GM12878 (cell line): ENCODE measurements around the gene SAMSN1.

ENCODE experiments used
- BCL3 ChIP-seq: IDR thresholded peaks from 2 replicates; pipeline ENCODE4 v1.6.1; 2011; ENCODE audit warnings: borderline replicate concordance, low read depth, mild to moderate bottlenecking, moderate library complexity, low read length; ENCODE audit not compliant: insufficient read depth, poor library complexity, severe bottlenecking
- CBX5 ChIP-seq: sonication (generic); IDR thresholded peaks from 2 replicates; pipeline ENCODE4 v1.6.1; 2016; ENCODE audit warnings: low read depth, moderate library complexity, mild to moderate bottlenecking, inconsistent platforms
- EGR1 ChIP-seq, 2 experiments: IDR thresholded peaks; 1 replicate in 1 of 2; 2 replicates in 1 of 2; pipeline ENCODE4 v1.6.1; 2011 to 2012; ENCODE audit warnings: low read depth in 2 of 2, low read length in 2 of 2, borderline replicate concordance in 1 of 2, mild to moderate bottlenecking in 1 of 2, moderate library complexity in 1 of 2
- RAD21 ChIP-seq: IDR thresholded peaks from 2 replicates; pipeline ENCODE4 v1.6.1; 2011; ENCODE audit warnings: mild to moderate bottlenecking, low read depth, low read length, moderate library complexity; ENCODE audit not compliant: insufficient read depth
- TAF1 ChIP-seq: IDR thresholded peaks from 2 replicates; pipeline ENCODE4 v1.6.1; 2011; ENCODE audit warnings: mild to moderate bottlenecking, low read depth, low read length, borderline replicate concordance
- TARDBP ChIP-seq: IDR thresholded peaks from 2 replicates; pipeline ENCODE4 v1.6.1; 2016; ENCODE audit warnings: borderline replicate concordance

- TF ChIP-seq BCL3 = peak; percentile 100
- peak; percentile 55; the same call in 1 of the 2 replicates for TF ChIP-seq CBX5
- no peak for TF ChIP-seq TARDBP
- no peak for TF ChIP-seq EGR1 (IDR thresholded peaks at IDR 0.05; ENCODE audit: borderline replicate concordance in 1 of 2, low read depth in 2 of 2, low read length in 2 of 2)
- TF ChIP-seq RAD21 = peak; percentile 29; the same call in 1 of the 2 replicates
- no peak for TF ChIP-seq TAF1
Measured at GRCh38 chr21:14453339-14454015, 92.6 kb downstream of the SAMSN1 start.
